ENCODE results near the gene HYPK.

The HYPK gene

DNA sequence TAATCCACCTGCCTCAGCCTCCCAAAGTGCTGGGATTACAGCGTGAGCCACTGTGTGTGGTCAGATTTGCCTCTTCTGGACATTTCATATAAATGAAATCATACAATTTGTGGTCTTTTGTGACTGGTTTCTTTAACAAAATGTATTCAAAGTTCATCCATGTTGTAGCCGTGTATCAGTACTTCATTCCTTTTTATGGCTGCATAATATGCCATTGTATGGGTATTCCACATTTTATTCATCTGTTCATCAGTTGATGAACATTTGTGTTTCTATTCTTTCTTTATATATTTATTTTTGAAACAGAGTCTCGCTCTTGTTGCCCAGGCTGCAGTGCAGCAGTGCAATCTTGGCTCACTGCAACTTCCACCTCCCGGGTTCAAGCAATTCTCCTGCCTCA is 52.2 kb downstream of the HYPK start:
- no peak for DNase-seq
